ENCODE data around the gene SLC25A43. TPM values are rescaled to one million over a fixed set of nuclear protein-coding genes. Genes with fewer than 3 reads are reported as not detected.

The SLC25A43 gene
- total RNA-seq, 2 experiments from 2014 or later = 13.7 to 15.6 TPM

GRCh38 chrX:119500061-119500800 is 101.1 kb downstream of the SLC25A43 start:
- Histone ChIP-seq H3K4me3 (ENCODE audit: low read depth, low read length, poor library complexity, severe bottlenecking) (no peak overlapping the region), H3K4me2 (ENCODE audit: low read length) (no peak overlapping the region), H2AFZ (ENCODE audit: low read length) (no peak overlapping the region), H3K79me2 (ENCODE audit: insufficient read depth, low read depth, low read length) (no peaks in the 10 kb centered on the region), H4K20me1 (ENCODE audit: insufficient read depth, low read length) (no peaks in the 10 kb centered on the region), H3K4me1 (ENCODE audit: insufficient read depth, low read length, poor library complexity, severe bottlenecking) (peaks cover 9% of the 10 kb centered on the region), H3K36me3 (ENCODE audit: insufficient read depth, low read length) (no peaks in the 10 kb centered on the region), H3K27ac (ENCODE audit: low read depth, low read length, poor library complexity, severe bottlenecking) (no peak overlapping the region), H3K9me3 (ENCODE audit: low read length) (no peaks in the 10 kb centered on the region), H3K9me2 (ENCODE audit: insufficient read depth, low read length) (no peaks in the 10 kb centered on the region)
- ChIA-PET CTCF (ENCODE audit: unreplicated experiment) (no interaction called here), POLR2A (no interaction called here)
- DNase-seq (ENCODE audit: low spot score) = no peak
- intact Hi-C loops (cut with micrococcal nuclease; ENCODE audit: unreplicated experiment) = no loop called here
- no peak for TF ChIP-seq CTCF (conservative IDR thresholded peaks at IDR 0.05; ENCODE audit: low read length)
- TF ChIP-seq EZH2phosphoT487 (IDR thresholded peaks at IDR 0.05; ENCODE audit: borderline replicate concordance, low read depth, low read length) = no peak
- BruUV-seq (replicated peaks) = no TSS peak

GRCh38 chrX:119501511-119502148 is 102.5 kb downstream of the SLC25A43 start:
- Histone ChIP-seq H2AFZ (ENCODE audit: low read length) (no peak overlapping the region), H3K9me2 (ENCODE audit: insufficient read depth, low read length) (no peaks in the 10 kb centered on the region), H3K79me2 (ENCODE audit: insufficient read depth, low read depth, low read length) (no peaks in the 10 kb centered on the region), H3K4me3 (ENCODE audit: low read depth, low read length, poor library complexity, severe bottlenecking) (no peak overlapping the region), H3K4me2 (ENCODE audit: low read length) (no peak overlapping the region), H4K20me1 (ENCODE audit: insufficient read depth, low read length) (no peaks in the 10 kb centered on the region), H3K27ac (ENCODE audit: low read depth, low read length, poor library complexity, severe bottlenecking) (no peak overlapping the region), H3K4me1 (ENCODE audit: insufficient read depth, low read length, poor library complexity, severe bottlenecking) (no peaks in the 10 kb centered on the region), H3K9me3 (ENCODE audit: low read length) (no peaks in the 10 kb centered on the region), H3K36me3 (ENCODE audit: insufficient read depth, low read length) (no peaks in the 10 kb centered on the region)
- TF ChIP-seq CTCF (conservative IDR thresholded peaks at IDR 0.05; ENCODE audit: low read length) (no peak), EZH2phosphoT487 (IDR thresholded peaks at IDR 0.05; ENCODE audit: borderline replicate concordance, low read depth, low read length) (no peak)
- BruUV-seq (replicated peaks) = no TSS peak
- POLR2A ChIA-PET = no interaction called here
- intact Hi-C loops (cut with micrococcal nuclease; ENCODE audit: unreplicated experiment) = no loop called here
- DNase-seq (ENCODE audit: low spot score) = no peak
- CTCF ChIA-PET (ENCODE audit: unreplicated experiment) = no interaction called here

All from OCI-LY7 (cell line).